NB4 (cell line): ENCODE data around the gene COL23A1.

ENCODE experiments used
- DNase-seq: peaks from one replicate; pipeline ENCODE4 v3.0.0; 2010; ENCODE audit warnings: low read depth
- H3K4me3 ChIP-seq: one replicate; pipeline ENCODE4 v1.5.1; 2011; ENCODE audit warnings: mild to moderate bottlenecking, low read depth, low read length, moderate library complexity
- MYC ChIP-seq: IDR thresholded peaks from 2 replicates; pipeline ENCODE4 v1.6.1; 2011; ENCODE audit warnings: low read depth, low read length
- POLR2A ChIP-seq: IDR thresholded peaks from 2 replicates; pipeline ENCODE4 v1.6.1; 2011; ENCODE audit warnings: mild to moderate bottlenecking; ENCODE audit not compliant: insufficient read length; ENCODE audit errors: extremely low read depth
- TF ChIP-seq, protein P1 (sequence below): IDR thresholded peaks from one replicate; pipeline ENCODE4 v1.5.1; 2012; ENCODE audit warnings: low read depth, low read length
- TF ChIP-seq, protein P2 (sequence below): IDR thresholded peaks from 2 replicates; pipeline ENCODE4 v1.6.1; 2011; ENCODE audit warnings: low read depth, low read length

The COL23A1 gene

DNA sequence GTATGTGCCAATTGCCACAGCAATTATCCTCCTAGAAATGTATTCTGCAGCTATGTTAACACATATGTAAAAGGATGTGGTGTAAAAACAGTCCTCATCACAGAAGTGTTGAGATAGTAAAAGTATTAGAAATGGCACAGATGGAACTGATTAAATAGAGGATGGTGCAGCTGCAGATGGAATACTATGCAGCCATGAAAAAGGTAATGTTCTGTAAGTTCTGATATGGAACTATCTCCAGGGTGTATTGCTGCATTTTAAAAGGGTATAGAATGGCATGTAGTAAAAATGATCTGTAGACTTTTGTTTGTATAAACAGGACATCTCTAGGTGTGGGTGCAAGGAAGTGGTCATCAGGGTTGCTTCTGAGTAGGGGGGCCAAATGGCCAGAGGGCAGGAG, 294.6 kb downstream of the COL23A1 start:
- DNase-seq: no peak
- no peak for TF ChIP-seq MYC
- TF ChIP-seq, protein P1, sequence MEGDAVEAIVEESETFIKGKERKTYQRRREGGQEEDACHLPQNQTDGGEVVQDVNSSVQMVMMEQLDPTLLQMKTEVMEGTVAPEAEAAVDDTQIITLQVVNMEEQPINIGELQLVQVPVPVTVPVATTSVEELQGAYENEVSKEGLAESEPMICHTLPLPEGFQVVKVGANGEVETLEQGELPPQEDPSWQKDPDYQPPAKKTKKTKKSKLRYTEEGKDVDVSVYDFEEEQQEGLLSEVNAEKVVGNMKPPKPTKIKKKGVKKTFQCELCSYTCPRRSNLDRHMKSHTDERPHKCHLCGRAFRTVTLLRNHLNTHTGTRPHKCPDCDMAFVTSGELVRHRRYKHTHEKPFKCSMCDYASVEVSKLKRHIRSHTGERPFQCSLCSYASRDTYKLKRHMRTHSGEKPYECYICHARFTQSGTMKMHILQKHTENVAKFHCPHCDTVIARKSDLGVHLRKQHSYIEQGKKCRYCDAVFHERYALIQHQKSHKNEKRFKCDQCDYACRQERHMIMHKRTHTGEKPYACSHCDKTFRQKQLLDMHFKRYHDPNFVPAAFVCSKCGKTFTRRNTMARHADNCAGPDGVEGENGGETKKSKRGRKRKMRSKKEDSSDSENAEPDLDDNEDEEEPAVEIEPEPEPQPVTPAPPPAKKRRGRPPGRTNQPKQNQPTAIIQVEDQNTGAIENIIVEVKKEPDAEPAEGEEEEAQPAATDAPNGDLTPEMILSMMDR: no peak
- TF ChIP-seq, protein P2, sequence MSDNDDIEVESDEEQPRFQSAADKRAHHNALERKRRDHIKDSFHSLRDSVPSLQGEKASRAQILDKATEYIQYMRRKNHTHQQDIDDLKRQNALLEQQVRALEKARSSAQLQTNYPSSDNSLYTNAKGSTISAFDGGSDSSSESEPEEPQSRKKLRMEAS: no peak
- TF ChIP-seq POLR2A: no peak
- H3K4me3 ChIP-seq: no peak overlapping the region

DNA sequence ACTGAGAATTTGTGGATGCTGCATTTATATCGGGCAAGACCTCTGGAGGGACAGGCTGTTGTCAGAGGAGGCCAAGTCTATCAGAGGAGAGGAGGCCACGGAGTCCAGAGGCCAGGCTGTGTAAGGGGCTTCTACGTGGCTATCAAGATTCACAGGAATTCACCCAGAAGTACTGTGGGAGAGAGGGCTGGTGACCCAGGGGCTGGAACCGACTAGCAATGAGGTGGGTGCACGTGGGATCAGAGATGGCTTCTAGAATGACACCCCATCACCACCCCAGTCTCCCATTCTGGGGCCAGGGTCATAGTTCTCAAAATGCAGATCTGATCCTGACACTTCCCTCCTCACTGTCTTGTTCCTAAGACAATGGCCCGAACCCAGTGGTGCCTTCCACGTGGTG, 296.4 kb downstream of the COL23A1 start:
- DNase-seq: no peak
- TF ChIP-seq MYC: no peak
- no peak for TF ChIP-seq POLR2A
- TF ChIP-seq, protein P1: no peak
- TF ChIP-seq, protein P2: no peak
- H3K4me3 ChIP-seq: no peak overlapping the region

DNA sequence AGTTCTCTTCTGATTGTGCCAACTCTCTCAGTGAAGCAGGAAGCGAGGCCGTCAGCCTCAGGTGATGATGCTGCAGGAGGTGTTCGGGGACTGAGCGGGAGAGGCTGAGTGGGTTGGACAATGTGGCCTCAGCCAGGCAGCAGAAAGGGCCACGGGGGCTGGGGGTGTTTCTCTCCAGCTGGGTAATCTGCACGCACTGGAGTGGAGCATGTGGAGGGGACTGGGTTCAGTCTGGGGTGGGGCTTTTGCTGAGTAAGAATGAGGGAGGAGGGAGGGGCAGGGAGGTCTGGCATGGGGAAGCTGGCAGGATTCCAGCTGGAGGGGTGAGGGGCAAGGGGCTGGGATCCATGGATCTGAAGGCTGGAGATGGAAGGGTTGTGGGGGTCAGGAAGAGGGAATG, 296.8 kb downstream of the COL23A1 start:
- H3K4me3 ChIP-seq: no peak overlapping the region
- TF ChIP-seq, protein P2: no peak
- TF ChIP-seq POLR2A (no peak), MYC (no peak)
- TF ChIP-seq, protein P1: no peak
- DNase-seq: no peak

DNA sequence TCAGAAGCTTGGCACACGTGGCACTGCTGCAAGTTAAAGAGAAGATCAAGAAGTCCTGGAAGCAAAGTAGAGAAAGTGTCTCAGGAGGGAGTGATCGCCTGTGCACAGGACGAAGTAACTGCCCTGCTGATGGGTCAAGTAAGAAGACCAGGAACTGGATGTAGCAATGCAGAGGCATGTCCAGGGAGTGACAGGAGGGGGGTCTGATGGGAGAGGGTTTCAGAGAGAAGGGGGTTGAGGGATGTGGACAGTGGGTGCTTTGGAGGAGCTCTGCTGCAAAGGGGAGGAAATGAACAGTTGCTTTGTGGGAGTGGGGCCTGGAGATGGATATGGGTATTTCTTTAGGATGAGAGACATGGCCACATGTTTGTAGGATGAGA, 297.4 kb downstream of the COL23A1 start:
- no peak for TF ChIP-seq POLR2A
- TF ChIP-seq, protein P2: no peak
- TF ChIP-seq, protein P1: no peak
- DNase-seq: no peak
- H3K4me3 ChIP-seq: no peak overlapping the region

DNA sequence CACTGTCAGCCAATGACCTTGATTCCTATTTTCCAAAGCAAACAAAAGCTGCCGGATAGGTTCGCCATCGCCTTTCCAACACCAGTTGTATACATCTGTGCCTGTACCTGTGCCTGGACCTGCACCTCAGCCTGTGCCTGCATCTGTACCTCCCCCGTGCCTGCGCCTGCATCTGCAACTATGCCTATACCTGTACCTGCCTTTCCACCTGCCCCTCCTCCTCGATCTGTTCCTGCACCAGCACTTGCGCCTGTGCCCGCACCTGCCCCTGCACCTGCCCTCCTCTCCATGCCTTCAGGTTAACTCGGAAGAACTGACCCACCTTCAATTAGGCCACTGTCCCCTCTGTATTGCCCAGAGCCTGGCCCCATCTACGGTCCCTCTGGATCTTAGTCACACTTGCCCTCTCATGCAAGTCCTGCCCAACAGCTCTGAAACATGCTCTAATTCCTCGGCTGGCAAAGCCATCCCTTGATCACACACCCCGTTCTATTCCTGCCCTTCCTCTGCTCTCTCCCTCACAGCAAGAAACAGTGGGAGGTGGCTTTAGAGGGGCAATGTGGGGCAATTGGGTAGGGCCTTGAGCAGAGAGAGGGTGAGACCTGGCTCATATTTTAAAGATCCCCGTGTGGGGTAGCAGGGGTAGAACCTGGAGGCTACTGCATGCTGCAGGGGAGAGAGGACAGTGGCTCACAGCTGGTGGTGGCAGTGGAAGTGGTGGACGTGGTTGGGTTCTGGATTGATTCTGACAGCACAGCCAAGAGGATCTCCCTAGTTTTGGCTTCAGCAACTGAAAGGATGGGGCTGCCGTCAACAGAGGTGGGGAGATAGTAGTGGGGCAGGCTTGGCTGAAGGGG, 298.0 kb downstream of the COL23A1 start:
- H3K4me3 ChIP-seq: no peak overlapping the region
- TF ChIP-seq, protein P2: no peak
- TF ChIP-seq POLR2A: no peak
- TF ChIP-seq, protein P1: no peak
- TF ChIP-seq MYC: no peak
- DNase-seq: no peak
